Activated CD8-positive, alpha-beta memory T cell treated with anti-CD3 and anti-CD28 coated beads, Interleukin-2, amount 10 ng/mL, durations not matched to agents 7 days and 5 days (primary cell): ENCODE data around the gene TENM4. TPM values are rescaled to one million over a fixed set of nuclear protein-coding genes. Genes with fewer than 3 reads are reported as not detected.
"Not testable (repeated sequence)": the region's sequence is repeated elsewhere in the genome, so short reads cannot be mapped to it uniquely, and the experiment has no call there.

Experiments used
- ATAC-seq: fragments of 150-1000 bp; cut with Tn5 transposase; one replicate; pipeline ENCODE4 v1.10.0; 2021; ENCODE audit warnings: moderate library complexity
- CTCF ChIA-PET: fragments of 350-600 bp; sonication (Branson Sonifier 250); formaldehyde crosslinking; loops from one replicate; lab custom pipeline; 2021; ENCODE audit warnings: antibody characterized with exemption; lab: Charles Lee
- DNase-seq: peaks from one replicate; pipeline ENCODE4 v3.0.0-alpha.2; 2020
- H3K27ac Mint-ChIP-seq: one replicate; pipeline ENCODE4 v1.8.0; 2021; ENCODE audit warnings: mild to moderate bottlenecking, mixed read lengths
- H3K27me3 Mint-ChIP-seq: one replicate; pipeline ENCODE4 v1.8.0; 2021; ENCODE audit warnings: mixed read lengths
- H3K36me3 Mint-ChIP-seq: one replicate; pipeline ENCODE4 v1.8.0; 2021; ENCODE audit warnings: mild to moderate bottlenecking, mixed read lengths
- H3K4me1 Mint-ChIP-seq: one replicate; pipeline ENCODE4 v1.8.0; 2021; ENCODE audit warnings: mixed read lengths
- H3K4me3 Mint-ChIP-seq: one replicate; pipeline ENCODE4 v1.8.0; 2021; ENCODE audit warnings: mild to moderate bottlenecking, moderate library complexity, mixed read lengths
- H3K9me3 Mint-ChIP-seq: one replicate; pipeline ENCODE4 v1.8.0; 2022; ENCODE audit warnings: low read depth, mixed read lengths
- total RNA-seq, 2 experiments: library from RNA; stranded (reverse); gene quantifications; one replicate each; pipeline ENCODE4 v1.2.3, GENCODE V29; 2021

TENM4 gene
- total RNA-seq, 2 experiments from 2014 or later: not detected

DNA sequence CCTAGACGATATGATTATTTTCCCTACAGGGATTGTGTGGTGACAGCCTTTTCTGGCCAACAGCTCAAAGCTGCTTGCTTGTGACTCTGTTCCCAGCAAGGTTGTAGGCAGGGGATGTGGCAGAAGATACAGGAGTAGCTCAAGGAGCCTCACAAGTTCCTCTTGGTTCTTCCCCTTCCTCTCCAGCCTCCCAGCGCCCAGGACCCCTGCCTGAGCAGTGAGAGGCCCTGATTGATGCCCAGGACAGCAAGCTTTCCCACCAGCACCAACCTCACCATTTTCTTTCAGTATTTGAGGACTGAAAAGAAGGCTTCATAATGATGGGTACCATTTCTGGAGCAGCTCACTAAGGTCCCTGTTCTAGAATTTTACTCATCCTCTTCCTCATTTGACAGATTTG is 248.0 kb downstream of the TENM4 start:
- H3K27ac Mint-ChIP-seq: no peak overlapping the region
- H3K36me3 Mint-ChIP-seq: no peaks in the 10 kb centered on the region
- DNase-seq: no peak
- ATAC-seq: no peak
- no peaks in the 10 kb centered on the region for H3K4me1 Mint-ChIP-seq
- peaks cover 5% of the 10 kb centered on the region for H3K9me3 Mint-ChIP-seq
- no peak overlapping the region for H3K4me3 Mint-ChIP-seq
- no peaks in the 10 kb centered on the region for H3K27me3 Mint-ChIP-seq
- CTCF ChIA-PET: no interaction called here

DNA sequence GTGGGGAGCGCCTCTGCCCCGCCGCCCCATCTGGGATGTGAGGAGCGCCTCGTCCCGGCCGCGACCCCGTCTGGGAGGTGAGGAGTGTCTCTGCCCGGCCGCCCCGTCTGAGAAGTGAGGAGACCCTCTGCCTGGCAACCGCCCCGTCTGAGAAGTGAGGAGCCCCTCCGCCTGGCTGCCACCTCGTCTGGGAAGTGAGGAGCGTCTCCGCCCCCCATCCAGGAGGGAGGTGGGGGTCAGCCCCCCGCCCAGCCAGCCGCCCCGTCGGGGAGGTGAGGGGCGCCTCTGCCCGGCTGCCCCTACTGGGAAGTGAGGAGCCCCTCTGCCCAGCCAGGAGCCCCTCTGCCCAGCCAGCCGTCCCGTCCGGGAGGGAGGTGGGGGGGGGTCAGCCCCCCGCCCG is 249.1 kb downstream of the TENM4 start:
- ATAC-seq, H3K27ac Mint-ChIP-seq, H3K4me1 Mint-ChIP-seq, H3K4me3 Mint-ChIP-seq, H3K9me3 Mint-ChIP-seq, H3K36me3 Mint-ChIP-seq, CTCF ChIA-PET, DNase-seq, H3K27me3 Mint-ChIP-seq: not testable (repeated sequence)

DNA sequence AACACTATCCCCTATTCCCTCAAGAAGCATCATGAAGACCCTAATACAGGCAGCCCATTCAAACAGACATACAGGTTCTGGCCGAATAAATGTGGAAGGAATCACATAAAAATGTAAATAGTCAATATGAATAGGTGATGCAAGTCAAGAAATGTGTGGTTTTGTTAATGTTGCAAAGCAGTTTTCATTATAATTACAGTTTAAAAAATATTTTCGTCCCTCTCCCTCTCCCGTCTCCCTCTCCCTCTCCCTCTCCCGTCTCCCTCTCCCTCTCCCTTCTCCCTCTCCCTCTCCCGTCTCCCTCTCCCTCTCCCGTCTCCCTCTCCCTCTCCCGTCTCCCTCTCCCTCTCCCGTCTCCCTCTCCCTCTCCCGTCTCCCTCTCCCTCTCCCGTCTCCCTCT is 250.3 kb downstream of the TENM4 start:
- H3K4me3 Mint-ChIP-seq, H3K36me3 Mint-ChIP-seq, CTCF ChIA-PET, H3K27ac Mint-ChIP-seq, H3K9me3 Mint-ChIP-seq, ATAC-seq, H3K27me3 Mint-ChIP-seq, H3K4me1 Mint-ChIP-seq, DNase-seq: not testable (repeated sequence)

DNA sequence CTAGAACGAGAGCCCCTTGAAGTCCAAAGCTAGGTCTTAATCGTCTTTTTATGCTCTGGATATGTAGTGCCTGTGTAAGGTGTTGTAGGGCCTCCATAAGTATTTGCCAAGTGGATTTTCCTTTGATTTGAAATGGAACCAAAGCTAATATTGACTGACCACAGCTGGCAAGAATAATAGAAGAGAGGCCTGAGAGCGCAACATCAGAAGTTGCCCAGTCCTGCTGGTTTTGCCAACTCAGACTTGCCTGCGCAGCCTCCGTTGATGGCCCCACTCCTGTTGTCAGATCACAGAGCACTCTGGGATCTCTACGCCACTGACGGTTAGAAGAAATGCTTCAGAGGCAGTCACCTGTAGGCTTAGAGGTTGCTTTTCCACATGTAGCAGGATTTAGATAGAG is 251.2 kb downstream of the TENM4 start:
- Mint-ChIP-seq H3K9me3 (peaks cover 2% of the 10 kb centered on the region), H3K4me1 (no peaks in the 10 kb centered on the region), H3K27ac (no peak overlapping the region), H3K36me3 (no peaks in the 10 kb centered on the region), H3K27me3 (no peaks in the 10 kb centered on the region), H3K4me3 (no peak overlapping the region)
- ATAC-seq (no peak), DNase-seq (no peak)
- CTCF ChIA-PET: no interaction called here

DNA sequence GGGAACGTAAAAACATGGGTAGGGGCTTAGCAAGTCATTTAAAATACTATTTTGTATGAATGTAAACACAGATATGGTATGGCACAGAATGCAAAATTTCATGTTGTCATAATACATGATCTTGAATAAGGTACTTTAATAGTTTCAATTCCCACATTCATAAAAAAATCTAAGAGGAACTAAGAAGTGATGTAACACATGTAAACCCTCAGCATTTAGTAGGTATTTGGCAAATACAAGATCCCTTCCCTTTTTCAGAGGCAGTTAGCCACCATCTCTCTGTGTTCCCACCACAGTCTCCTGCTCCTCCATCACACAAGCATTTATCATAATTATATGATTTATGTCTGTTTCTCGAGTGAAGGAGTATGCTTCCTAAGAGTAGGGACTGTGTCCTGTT is 251.8 kb downstream of the TENM4 start:
- no peak overlapping the region for H3K4me3 Mint-ChIP-seq
- CTCF ChIA-PET: no interaction called here
- DNase-seq: no peak
- H3K4me1 Mint-ChIP-seq: no peaks in the 10 kb centered on the region
- no peak overlapping the region for H3K27ac Mint-ChIP-seq
- no peak for ATAC-seq
- no peaks in the 10 kb centered on the region for H3K36me3 Mint-ChIP-seq
- peaks cover under 1% of the 10 kb centered on the region for H3K9me3 Mint-ChIP-seq
- no peaks in the 10 kb centered on the region for H3K27me3 Mint-ChIP-seq

DNA sequence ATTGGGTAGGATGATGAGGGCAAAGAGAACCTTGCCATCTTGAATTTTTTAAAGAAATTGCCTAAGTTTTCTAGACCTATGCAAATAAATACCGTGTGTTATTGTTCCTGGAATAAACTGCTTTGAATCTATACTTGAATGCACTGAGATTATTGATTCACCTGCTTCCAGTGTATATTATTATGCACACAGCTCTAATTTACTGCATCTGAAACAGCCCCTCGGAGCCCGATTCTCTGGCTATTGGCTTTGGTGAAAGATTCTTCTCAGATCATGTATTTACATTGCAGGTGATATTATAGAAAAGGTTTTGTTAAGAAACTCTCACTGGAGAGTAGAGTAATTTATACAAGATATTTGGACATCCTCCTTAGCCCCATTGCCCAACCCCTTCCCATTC is 254.2 kb downstream of the TENM4 start:
- no peaks in the 10 kb centered on the region for H3K36me3 Mint-ChIP-seq
- H3K4me1 Mint-ChIP-seq: no peaks in the 10 kb centered on the region
- CTCF ChIA-PET: no interaction called here
- DNase-seq (no peak), ATAC-seq (no peak)
- H3K9me3 Mint-ChIP-seq: no peaks in the 10 kb centered on the region
- H3K4me3 Mint-ChIP-seq: no peak overlapping the region
- H3K27ac Mint-ChIP-seq: no peak overlapping the region
- no peaks in the 10 kb centered on the region for H3K27me3 Mint-ChIP-seq

DNA sequence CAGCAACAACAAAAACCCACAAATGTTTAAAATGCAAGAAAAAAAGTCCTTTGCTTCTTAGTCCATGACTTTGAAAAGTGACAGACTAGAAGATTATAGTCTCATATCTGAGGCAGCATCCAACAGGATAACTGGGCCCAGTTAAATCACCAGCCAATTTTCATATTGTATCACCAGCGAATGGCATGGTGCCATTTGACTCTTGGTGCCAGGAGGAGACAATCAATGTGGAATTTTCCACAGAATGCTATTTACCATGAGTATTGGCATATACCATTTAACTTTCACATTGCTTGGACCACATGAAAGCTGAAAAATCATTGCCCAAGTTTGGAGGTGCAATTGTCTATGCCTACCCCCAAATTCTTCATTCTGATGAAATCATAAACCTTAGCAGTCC is 255.5 kb downstream of the TENM4 start:
- no peak overlapping the region for H3K27ac Mint-ChIP-seq
- no peaks in the 10 kb centered on the region for H3K27me3 Mint-ChIP-seq
- no peaks in the 10 kb centered on the region for H3K9me3 Mint-ChIP-seq
- DNase-seq: no peak
- no peak overlapping the region for H3K4me3 Mint-ChIP-seq
- CTCF ChIA-PET: no interaction called here
- no peaks in the 10 kb centered on the region for H3K4me1 Mint-ChIP-seq
- ATAC-seq: no peak
- no peaks in the 10 kb centered on the region for H3K36me3 Mint-ChIP-seq

DNA sequence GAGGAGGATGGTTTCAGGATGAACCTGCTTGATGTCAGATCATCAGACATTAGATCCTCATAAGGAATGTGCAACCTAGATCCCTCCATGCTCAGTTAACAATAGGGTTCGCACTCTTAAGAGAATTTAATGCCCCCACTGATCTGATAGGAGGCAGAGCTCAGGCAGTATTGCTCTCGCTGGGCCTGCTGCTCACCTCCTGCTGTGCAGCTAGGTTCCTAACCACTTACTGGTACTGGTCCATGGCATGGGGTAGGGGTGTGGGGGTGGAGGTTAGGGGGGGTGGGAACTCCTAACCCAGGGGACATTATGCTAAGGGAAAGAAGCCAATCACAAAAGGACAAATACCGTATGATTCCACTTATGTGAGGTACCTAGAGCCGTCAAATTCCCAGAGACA is 256.5 kb downstream of the TENM4 start:
- no peaks in the 10 kb centered on the region for H3K36me3 Mint-ChIP-seq
- no peaks in the 10 kb centered on the region for H3K4me1 Mint-ChIP-seq
- H3K27ac Mint-ChIP-seq: no peak overlapping the region
- CTCF ChIA-PET: no interaction called here
- no peak for ATAC-seq
- no peaks in the 10 kb centered on the region for H3K9me3 Mint-ChIP-seq
- no peak overlapping the region for H3K4me3 Mint-ChIP-seq
- no peak for DNase-seq
- no peaks in the 10 kb centered on the region for H3K27me3 Mint-ChIP-seq

DNA sequence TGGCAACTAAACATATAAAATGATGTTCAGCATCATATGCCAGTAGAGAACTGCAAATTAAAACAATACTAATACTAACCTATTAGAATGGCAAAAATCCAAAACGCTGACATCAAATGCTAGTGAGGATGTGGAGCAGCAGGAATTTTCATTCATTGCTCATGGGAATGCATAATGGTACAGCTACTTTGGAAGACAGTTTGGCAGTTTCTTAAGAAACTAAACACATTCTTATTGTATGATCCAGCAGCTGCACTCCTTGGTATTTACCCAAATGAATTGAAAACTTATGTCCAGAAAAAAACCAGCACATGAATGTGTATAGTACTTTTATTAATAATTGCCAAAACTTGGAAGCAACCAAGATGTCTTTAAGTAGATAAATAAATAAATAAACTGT is 258.0 kb downstream of the TENM4 start:
- DNase-seq: no peak
- ATAC-seq: no peak
- CTCF ChIA-PET: no interaction called here
- Mint-ChIP-seq H3K4me1 (no peaks in the 10 kb centered on the region), H3K27ac (no peak overlapping the region), H3K27me3 (no peaks in the 10 kb centered on the region), H3K4me3 (no peak overlapping the region), H3K36me3 (no peaks in the 10 kb centered on the region), H3K9me3 (no peaks in the 10 kb centered on the region)

DNA sequence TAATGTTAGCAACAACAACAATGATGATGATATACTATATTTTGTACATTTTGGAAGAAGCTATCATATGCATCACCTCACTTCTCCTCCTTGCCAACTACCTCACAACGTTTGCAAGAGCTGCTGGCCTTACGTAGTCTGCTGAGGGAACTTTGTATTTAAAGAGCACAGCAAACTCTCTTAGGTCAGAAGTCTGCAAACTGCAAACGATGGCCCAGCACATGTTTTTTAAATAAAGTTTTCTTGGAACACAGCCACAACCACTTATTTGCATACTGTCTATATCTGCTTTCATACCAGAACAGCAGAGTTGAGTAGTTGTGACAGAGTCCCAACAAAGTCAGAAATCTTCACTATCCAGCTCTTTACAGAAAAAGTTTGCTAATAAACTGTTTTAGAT is 261.7 kb downstream of the TENM4 start:
- Mint-ChIP-seq H3K4me3 (no peak overlapping the region), H3K9me3 (no peaks in the 10 kb centered on the region)
- ATAC-seq: no peak

DNA sequence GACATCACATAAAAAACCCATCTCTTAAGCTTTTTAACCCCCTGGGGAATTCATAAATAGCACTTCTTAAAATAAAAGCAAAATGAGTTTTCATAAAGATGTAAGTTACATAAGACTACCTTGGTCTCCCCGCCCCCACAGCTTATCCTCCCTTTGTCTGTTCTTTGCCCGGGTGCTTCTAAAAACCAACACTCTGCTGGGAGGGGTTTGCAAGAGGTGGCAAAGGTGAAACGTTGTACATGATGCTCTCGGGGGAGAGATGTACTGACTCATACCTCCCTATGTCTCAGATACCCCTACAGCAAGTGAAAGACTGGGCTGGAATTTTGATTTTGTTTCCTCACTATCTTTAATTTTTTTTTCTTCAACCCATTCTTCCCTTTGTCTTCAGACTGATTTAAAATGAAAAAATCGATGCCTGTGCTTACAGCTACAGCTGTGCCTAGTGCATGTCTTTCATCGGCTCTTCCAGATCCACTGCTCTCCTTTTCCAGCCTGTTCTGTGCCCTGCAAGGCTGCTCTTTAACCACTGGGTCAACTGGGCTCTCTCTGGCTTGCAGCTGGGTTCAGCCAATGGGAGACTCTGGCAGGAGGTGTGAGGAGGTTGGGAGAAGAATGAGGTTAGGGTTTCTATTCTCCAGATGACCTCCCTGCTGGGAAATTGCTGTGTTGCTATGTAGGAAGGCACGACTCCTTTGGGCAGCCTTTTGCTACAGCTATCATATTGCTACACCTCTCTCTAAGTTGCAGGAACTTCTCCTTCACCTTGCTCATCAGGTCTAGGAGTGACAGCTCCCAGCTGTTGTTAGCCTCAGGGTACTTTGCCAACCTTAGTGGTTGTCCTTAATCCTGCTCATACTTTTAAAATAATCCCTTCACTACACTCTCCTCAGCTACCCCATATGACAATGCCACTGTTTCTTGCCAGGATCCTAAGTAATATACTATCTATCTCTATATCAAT is 266.5 kb downstream of the TENM4 start:
- Mint-ChIP-seq H3K27me3 (no peaks in the 10 kb centered on the region), H3K9me3 (no peaks in the 10 kb centered on the region), H3K4me1 (no peaks in the 10 kb centered on the region), H3K27ac (no peak overlapping the region), H3K36me3 (no peaks in the 10 kb centered on the region), H3K4me3 (no peak overlapping the region)
- CTCF ChIA-PET: no interaction called here
- DNase-seq (no peak), ATAC-seq (no peak)

More for the DNA sequence above, 261.7 kb downstream of the TENM4 start:
- no peak for DNase-seq
- H3K27ac Mint-ChIP-seq: no peak overlapping the region
- H3K4me1 Mint-ChIP-seq: no peaks in the 10 kb centered on the region
- H3K36me3 Mint-ChIP-seq: no peaks in the 10 kb centered on the region
- no peaks in the 10 kb centered on the region for H3K27me3 Mint-ChIP-seq
- CTCF ChIA-PET: no interaction called here

DNA sequence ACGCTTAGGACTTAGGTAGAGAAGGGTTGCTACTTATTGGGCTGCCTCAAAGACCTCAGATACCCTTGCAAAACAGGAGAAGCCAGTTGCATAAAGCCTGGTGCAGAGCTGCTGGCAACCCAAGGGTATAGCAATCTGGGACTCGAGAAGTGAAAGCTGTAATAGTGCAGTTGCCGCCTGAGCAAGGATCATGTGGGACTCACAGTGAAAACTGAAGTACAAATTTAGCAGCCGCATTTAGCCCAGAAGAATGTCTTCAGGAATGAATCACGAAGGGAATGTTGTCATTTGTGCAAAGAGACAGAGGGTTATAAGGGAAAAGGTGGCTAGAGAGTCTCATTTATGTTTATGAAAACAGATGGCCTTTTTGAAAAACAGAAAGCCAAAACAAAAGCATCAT is 267.2 kb downstream of the TENM4 start:
- no peaks in the 10 kb centered on the region for H3K4me1 Mint-ChIP-seq
- H3K4me3 Mint-ChIP-seq: no peak overlapping the region
- no peak overlapping the region for H3K27ac Mint-ChIP-seq
- CTCF ChIA-PET: no interaction called here
- ATAC-seq (no peak), DNase-seq (no peak)
- H3K27me3 Mint-ChIP-seq: no peaks in the 10 kb centered on the region
- no peaks in the 10 kb centered on the region for H3K9me3 Mint-ChIP-seq
- no peaks in the 10 kb centered on the region for H3K36me3 Mint-ChIP-seq

DNA sequence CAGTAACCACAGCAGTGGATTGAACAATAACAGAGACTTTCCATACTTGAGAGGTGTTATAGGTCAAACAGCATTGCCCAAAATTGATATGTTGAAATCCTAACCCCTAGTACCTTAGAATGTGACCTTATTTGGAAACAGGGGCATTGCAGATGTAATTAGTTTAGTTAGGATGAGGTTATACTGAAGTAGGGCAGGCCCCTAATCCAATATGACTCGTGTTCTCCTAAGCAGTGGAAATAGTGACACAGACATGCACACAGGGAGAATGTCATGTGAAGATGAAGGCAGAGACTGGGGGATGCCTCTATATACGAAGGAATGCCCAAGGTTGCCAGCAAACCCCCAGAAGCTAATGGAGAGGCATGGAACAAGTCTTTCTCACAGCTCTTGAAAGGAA is 270.5 kb downstream of the TENM4 start:
- no peaks in the 10 kb centered on the region for H3K27me3 Mint-ChIP-seq
- no peak for ATAC-seq
- no peak for DNase-seq
- H3K9me3 Mint-ChIP-seq: no peaks in the 10 kb centered on the region
- H3K36me3 Mint-ChIP-seq: no peaks in the 10 kb centered on the region
- no peaks in the 10 kb centered on the region for H3K4me1 Mint-ChIP-seq
- CTCF ChIA-PET: no interaction called here
- no peak overlapping the region for H3K4me3 Mint-ChIP-seq
- H3K27ac Mint-ChIP-seq: no peak overlapping the region

DNA sequence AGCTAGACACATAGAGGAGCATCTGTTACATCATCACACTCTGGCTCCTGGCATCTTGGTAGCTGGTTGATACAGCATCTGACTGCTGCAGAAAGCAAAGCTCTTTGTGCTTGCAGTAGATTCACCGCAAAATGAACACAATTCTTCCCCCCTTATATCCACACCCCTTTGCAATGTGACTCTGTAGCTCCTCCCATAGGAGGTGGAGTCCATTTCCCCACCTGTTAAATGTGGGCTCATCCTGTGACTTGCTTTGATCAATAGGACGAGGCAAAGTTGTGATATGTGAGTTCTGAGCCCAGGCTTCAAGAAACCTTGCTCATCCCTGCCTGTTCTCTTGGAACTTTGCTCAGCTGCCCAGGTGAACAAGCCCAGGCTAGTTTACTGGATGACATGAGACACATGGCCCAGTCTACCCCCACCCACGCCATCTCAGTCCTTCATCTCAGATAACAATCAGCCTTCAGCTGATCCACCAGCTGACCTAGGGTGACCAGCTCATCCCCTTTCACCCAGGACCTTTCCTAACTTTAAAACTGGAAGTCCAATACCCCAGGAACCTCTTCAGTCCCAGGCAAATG is 272.2 kb downstream of the TENM4 start:
- Mint-ChIP-seq H3K27ac (no peak overlapping the region), H3K4me3 (no peak overlapping the region), H3K36me3 (no peaks in the 10 kb centered on the region), H3K4me1 (no peaks in the 10 kb centered on the region), H3K27me3 (no peaks in the 10 kb centered on the region), H3K9me3 (no peaks in the 10 kb centered on the region)
- ATAC-seq (no peak), DNase-seq (no peak)
- CTCF ChIA-PET: no interaction called here
